HG03342 (cell line): ENCODE results near the gene ABLIM2.
"Not testable (repeated sequence)": the region's sequence is repeated elsewhere in the genome, so short reads cannot be mapped to it uniquely, and the experiment has no call there.

Experiments
- ATAC-seq: cut with Tn5 transposase; IDR thresholded peaks from one replicate; pipeline ENCODE4 v1.9.1; 2021; ENCODE audit warnings: mild to moderate bottlenecking, moderate library complexity; ENCODE audit not compliant: unreplicated experiment

Gene ABLIM2

DNA sequence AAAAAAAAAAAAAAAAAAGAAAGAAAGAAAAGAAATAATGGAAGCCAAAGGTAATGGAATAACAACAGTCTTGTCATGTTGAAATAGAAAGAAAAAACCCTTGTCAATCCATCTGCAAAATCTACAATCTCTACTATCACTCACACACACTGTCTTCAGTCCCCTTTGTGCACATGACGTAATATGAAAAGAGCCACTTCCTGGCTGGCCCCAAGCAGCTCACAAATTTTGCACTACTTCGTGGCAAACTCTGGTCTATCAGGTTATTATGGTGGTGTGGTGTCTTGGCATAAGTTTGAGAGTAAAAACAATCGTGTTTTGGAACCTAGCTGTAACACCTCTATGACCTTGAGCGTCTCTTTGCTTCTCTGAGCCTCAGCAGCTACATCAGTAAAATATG lies 210.7 kb downstream of the ABLIM2 start:
- no peak for ATAC-seq

DNA sequence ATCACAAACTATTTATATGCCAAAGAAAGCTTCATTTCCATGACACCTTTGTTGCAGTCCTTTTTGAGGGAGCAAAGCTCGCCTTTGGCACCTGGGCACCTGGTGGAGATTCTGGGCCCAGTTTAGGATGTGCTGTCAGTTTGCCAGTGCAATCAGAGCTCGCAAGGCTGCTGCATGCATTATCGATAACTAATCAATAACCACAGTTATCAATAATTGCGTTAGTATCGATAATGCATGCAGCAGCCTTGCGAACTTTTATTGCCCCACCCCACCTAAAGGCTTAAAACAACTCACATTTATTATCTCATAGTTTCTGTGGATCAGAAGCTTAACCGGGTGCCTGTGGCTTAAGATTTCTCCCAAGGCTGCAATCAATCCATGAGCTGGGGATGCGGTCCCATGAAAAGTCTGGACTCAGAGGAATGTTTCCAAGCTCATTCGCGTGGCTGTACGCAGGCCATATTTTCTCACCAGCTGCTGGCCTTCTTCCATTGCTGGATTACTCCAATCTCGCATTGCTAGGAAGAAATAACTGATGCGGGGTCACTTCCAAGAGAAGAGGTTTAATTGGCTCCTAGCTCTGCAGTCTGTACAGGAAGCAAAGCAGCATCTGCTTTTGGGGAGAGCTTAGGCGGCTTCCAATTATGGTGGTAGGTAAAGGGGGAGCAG lies 212.8 kb downstream of the ABLIM2 start:
- ATAC-seq: no peak

DNA sequence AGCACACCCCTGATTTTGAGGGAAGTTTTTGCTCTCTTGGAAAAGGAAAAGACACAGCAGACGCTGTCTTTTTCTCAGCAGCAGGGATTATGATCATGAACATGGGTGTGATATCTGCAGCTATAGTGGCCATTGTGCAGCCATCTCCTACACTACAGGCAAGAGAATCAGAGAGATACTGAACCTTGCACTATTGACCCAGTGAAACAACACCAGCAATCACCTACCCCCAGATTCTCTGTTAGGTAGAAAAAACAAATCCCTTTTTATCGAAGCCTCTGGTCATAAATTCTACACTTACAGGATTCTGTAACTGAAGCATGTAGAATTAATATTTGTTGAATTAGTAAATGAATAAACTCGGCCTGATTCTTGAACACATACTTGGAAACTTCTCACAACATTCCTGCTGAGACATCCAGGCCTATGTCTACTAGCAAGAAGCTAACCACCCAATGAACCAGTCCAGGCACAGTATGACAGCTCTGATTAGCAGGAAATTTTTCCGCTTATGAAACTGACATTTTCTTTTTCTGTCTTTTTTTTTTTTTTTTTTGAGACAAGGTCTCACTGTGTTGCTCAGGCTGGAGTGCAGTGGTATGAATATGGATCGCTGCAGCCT lies 213.9 kb downstream of the ABLIM2 start:
- ATAC-seq: no peak

DNA sequence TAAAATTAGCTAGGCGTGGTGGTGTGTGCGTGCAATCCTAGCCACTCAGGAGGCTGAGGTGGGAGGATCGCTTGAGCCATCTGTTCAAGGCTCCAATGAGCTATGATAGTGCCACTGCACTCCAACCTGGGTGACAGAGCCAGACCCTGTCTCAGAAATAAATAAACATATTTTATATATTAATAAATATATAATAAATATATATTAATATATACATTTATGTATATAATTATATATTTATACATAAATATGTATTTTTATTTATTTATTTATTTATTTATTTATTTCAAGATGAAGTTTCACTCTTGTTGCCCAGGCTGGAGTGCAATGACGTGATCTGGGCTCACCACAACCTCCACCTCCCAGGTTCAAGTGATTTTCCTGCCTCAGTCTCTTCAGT lies 214.9 kb downstream of the ABLIM2 start:
- not testable (repeated sequence) for ATAC-seq

DNA sequence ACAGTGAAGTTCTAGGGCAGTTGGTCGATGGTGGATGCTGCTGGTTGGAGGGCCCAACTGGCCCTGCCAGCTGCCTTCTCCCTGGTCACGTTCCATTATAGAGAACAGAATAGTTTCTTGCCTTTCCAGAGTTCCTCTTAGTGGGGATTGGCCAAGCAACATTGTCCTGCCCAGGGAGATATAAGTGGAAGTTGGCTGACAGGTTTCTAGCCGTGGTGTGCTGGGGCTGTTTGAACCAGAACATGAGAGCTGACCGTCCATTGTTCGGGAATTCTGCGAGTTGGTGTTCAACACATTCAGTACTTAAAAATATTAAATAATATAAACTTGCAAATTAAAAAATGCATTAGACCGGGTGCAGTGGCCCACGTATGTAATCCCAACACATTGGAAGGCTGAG lies 215.4 kb downstream of the ABLIM2 start:
- no peak for ATAC-seq

DNA sequence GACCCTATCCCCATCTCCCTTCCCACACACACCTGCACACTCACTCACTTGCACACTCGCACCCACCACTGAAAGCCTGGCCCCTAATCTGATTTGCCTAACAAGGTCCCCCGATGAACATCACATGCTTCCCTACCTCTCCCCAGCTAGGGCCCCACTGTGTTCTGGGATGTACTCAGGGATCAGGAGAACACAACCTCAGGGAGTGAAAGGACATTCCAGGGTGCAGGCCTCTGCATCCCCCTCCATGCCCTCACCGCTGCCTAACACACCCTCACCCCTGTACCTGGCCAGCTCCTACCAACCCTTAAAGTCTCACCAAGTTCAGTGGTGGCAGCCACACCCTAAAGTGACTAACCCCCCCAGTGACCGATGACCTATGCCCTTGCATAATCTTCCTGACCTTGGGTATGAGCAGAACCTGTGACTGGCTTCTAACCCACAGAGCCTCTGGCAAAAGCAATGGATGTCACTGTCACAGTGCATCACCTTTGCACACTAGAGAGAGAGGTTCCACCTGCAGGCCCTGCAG lies 216.6 kb downstream of the ABLIM2 start:
- ATAC-seq: no peak

DNA sequence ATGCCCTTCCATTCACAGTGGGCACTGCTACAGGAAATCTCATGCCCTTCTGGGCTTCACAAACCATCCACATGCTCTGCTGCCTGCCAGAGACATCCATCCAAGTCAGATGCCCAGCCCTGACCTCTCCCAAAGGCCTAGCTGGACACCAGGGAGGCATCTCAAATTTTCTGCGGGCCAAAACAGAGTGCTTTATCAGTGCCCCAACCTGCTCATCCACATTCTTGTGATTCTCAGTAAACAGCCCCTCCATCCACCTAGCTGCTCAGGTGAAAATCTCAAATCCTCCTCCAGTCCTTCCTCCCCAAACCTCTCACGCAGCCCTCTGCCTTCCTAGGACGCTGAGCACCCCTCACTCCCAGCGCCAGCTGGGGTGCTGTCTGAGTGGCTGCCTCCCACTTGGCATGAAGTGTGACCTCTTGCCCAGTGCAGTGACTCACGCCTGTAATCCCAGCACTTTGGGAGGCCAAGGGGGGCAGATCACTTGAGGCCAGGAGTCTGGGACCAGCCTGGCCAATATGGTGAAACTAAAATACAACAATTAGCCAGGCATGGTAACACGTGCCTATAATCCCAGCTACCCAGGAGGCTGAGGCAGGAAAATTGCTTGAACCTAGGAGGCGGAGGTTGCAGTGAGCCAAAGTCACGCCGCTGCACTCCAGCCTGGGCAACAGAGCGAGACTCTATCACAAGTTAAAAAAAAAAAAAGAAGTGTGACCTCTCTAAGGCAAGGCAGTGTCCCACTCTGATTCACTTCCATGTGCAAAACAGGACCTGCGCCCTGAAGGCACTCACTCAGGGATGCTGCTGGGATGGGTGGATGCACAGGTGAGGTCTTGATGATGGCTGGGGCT lies 217.3 kb downstream of the ABLIM2 start:
- no peak for ATAC-seq

DNA sequence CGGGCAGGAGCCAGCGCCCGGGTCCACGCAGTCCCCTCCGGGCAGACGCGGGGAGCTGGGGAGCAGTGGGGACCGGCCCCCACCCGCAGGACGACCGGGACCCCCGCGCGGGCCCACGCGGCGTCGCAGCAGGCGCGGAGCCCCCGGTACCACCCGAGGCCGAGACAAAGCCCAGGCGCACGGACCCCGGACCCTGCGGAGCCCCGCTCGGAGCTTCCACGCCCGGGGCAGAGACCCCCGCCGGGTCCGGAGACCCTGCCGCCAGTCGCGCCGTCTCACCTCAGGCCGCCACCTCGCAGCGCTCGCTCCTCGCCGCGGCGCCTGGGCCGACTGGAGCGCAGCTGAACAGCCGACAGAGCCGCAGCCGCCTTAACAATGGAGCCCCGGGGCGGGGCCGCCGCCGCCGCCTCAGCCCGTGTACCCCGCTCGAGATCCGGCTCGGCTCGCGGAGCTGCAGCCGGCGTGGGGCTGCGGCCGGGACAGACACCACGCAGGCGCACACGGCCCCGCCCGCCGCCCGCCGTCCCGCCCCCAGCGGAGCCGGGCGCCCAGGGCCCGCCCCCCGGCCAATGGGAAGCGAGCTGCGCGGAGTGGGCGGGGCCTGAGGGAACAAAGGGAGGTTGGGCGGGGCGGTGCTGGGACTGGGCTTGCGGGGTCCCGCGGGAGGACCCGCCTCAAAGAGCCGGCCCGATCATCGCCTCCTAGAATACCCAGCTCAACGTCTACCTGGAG lies 219.1 kb downstream of the ABLIM2 start, which contains the start of gene AFAP1:
Gene AFAP1 (minus strand): TSS at position 485 of the 732 bp plus-strand sequence. CDS start 67,783 bp downstream, outside the sequence.
- ATAC-seq: peak; percentile 90

DNA sequence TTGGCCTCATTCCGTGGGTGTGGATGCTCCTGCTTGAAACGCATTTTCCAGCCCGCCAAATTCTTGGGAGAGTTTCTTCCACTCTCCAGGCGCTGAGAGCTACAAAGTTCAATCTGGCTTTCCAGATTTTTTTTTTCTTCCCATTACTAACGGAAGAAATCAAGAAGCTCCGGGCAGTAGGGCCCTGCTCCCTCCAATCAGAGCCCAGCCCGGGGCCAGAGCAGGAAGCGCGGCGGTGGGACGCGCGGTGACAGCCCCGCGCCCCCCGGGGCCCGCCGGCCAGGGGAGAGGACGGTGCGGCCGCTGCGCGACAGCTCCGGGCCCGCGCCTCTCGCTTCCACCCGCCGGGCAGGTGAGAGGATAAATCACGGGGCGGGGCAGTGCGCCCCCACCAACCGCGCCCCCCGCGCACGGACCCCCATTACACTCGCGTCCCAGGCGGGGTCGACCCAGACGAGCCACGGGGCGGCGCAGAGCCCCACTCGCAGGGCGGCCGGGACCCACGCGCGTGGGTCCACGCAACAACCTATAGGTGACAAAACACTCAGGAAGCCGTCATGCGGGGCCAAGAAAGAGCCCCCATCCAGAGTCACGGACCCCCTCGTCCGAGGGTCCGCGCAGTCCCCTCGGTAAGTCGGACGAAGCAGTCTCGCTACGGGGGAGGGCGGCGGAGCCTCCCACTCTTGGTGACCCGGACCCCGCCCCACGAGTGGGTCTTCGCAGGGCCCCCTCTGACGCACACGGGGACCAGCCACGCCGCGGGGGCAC lies 219.8 kb downstream of the ABLIM2 start:
- ATAC-seq: no peak

DNA sequence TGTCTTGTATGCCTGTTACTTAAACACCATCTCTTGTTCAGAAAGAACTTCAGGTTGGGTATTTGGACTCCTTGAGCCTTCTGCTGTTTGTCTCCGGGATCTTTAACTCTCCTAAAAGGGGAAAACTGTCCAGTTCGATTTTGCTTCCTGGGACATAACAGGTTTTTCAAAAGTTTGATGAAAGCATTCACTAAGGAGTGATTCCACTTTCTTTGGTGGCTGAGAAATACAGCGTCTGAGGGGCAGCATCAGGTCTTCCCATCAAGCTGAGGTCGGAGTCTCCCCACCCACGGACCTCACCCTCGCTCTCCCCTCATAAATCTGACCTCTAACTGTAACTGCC lies 220.4 kb downstream of the ABLIM2 start:
- no peak for ATAC-seq

DNA sequence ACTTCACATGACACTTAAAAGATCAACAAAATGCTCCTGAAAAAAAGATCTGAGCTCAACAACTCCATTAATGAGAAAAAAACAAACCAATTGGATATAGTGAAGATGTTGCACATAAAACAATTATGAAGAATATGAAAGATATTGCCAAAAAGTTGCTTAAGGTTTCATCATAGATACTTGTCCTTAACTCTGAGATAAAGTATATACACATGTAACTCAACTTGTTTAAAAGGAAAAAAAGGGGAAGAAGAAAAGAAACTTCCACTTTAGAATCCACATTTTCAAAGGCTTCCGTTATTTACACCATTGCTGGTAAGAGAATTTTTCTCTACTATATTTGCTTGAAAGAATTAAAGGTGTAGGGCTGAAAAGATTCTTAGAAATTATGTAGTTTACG lies 221.6 kb downstream of the ABLIM2 start:
- ATAC-seq: no peak

DNA sequence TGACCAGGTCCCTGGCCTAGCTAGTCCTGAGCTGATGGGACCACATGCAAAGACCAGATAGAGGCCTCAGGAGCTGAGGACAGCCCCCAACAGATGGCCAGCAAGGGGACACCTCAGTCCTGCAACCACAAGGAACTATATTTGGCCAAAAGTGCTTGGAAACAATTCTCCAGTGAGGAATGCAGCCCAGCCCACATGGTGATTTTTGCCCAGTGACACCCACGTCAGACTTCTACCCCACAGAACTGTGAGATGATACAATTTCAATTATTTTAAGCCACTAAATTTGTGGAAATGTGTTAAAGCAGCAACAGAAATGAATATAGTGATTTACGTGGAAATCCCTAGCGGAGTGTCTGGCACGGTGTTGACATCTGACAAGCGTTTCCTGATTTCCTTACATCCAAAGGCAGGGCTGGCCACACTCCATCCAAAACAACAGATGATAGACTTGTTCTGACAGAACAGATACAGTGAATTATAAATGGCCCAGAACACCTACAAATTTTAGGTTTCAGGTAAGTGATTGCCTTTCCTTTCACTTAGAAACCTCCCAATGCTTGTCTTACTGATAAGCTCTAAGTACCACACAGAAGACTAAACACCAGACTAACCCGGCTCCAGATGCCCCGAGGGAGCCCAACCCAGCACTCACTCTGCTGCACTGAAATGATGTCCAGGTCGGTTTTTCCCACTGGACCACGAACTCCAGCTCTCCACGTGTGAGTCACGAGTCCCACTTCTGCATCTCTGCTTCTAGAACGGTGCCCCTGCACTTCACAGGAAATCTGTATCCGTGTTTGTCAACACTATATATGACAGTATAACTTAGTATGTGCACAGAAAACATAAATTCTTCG lies 224.7 kb downstream of the ABLIM2 start:
- ATAC-seq: no peak

DNA sequence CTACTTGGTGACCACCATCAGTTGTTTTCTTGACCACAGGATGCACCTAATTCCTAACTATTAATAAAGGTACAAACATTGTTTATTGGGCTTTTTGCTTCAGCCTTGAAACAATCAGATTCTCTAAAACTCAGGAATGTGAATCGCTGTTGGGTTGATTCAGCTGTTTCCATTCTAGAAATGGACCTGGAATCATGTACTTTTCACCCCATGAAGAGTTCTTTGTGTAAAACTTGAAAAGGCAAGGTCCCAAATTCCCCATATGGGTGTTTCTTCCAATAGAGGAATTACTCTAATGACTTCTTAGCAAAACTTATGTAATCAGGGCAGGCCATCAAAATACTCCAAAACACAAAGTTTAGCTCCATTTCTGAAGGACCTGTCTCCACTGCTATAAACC lies 226.3 kb downstream of the ABLIM2 start:
- ATAC-seq: no peak

DNA sequence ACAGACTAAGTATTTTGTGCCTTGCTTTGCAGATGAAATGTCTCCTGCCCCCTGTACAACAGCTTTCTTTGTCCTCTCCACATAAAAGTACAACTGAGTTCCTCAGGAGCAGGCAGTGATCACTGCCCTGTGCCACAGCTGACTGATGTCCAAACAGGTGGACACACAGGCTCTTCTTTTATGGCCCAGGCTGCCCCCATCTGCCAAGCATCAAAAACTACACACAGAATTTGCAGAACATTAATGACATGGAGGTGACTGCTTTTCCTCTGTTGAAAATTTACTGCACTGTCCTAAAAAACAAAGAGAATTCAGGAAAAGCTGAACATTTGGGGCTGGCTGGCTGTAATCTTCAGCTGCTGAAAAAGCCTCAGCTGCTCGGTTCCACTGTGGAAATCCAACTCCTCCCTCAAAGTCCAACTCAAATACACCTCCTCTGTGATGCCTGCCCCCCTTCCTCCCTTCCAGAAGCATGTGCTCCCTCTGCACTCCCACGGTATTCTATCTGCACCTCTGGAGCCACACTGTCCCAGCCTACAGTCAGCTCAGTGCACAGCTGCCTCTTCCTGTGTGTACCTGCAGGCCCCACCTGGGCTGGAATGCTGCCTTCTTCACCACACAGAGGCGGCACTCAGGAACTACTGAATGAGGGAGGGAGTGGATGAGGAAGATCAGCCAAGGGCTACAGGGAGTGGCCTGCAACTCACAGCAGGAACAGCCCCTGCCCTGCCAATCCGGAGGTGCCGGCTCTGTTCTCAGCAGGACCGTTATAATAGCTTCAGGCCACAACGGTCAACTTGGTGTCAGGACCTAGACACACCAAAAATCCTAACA lies 229.3 kb downstream of the ABLIM2 start:
- ATAC-seq: no peak

DNA sequence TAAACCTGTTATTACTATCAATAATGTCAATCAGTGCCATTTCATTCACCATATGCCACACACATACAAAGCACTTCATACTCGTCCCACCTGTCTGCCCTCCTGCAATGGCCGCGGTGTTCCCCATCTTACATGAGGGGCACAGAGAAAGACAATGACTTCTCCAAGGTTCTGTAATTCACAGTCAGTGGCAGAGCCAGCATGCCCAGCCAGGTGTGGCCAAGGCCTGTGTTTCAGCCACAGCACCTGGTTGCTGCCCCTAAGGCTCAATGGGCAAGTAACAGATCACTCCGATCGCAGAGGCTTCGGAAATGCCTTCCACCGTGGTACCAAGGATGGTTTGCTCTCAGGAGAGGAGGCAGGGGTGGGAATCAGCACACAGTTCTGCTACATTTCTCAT lies 229.9 kb downstream of the ABLIM2 start:
- ATAC-seq: no peak

DNA sequence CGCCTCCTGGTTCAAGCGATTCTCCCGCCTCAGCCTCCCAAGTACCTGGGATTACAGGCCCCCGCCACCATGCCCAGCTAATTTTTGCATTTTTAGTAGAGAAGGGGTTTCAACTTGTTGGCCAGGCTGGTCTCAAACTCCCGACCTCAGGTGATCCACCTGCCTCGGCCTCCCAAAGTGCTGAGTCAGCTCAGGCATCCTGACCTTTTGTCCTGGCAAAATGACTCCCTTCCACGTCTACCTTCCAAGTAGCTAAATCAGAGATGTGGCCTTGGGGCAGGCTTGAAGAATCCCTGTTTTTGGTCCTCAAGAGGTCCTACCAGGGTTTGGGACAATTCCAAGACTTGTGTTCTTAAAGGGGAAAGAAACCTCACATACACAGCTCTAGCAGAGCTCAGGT lies 231.8 kb downstream of the ABLIM2 start:
- no peak for ATAC-seq

DNA sequence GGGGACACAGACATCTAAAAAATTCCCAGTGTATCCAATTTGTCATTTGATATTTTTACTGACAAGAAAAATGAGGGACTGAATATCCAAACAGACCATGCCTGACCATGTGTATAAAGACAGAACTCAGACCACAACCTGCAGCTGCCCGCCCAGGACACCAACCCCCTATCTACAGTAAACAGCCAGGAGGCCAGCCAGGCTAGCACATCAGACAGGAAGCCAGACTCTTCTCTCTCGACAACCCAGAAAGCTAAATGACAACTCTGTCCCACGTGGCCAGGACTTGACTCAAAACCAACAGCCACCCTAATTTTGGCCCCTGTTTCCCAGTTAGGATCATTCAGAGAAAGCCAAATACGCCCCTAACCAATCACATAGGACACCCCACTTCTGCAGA lies 234.0 kb downstream of the ABLIM2 start:
- ATAC-seq: no peak

DNA sequence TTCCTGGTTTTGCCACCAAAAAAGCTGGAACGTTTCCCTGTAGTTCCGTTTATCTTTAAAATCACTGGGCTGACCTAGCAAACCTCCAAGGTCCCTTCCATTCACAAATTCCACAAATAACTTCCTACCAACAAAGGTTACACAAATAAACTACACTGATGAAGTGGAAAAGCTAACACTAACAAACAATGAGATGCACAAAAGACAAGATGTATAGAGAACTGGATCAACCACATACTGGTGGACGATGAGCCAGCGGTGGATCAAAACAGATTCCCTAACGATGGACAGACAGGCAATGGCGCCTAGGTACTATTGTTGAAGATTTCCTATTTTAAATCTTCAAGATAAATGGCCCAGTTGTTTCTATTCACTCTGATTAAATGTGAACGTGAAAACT lies 234.4 kb downstream of the ABLIM2 start:
- no peak for ATAC-seq

DNA sequence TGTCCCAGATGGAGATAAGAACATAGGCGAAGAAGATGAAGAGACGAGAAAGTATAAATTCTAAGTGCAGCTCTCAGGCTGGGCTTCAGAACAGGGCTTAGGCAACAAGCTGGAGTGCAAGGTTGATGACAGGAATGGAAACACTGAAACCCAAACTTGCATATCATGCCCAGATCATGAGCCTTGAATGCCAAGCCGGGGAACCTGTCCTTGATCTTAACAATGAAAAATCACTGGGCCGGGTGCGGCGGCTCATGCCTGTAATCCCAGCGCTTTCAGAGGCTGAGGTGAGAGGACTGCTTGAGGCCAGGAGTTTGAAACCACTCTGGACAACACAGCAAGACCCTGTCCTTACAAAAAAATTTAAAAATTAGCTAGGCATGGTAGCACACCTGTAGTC lies 236.1 kb downstream of the ABLIM2 start:
- ATAC-seq: no peak
